ENCODE measurements around the gene FES. TPM values are rescaled to one million over a fixed set of nuclear protein-coding genes. Genes with fewer than 3 reads are reported as not detected.

FES gene
- polyA plus RNA-seq, 1 of the 3 experiments (the other 2 are of a cell fraction), result 0.03 TPM

- Histone ChIP-seq H3K4me2 (no peak overlapping the region), H3K4me1 (ENCODE audit: control insufficient read depth in 1 of 2, insufficient read depth in 2 of 2, low read depth in 1 of 2, low read length in 1 of 2) (peaks cover 0 to 5% of the 10 kb centered on the region in 2 experiments; a peak in 1 of 4 replicates)
- CTCF ChIA-PET, result no interaction called here
These were observed 49.7 kb upstream of the FES start for GRCh38 chr15:90834626-90835025.

GRCh38 chr15:90836296-90836871, 47.9 kb upstream of the FES start:
- Histone ChIP-seq H3F3A (replicated peaks; ENCODE audit: insufficient read depth) (peaks cover 4% of the 10 kb centered on the region), H3K9me3 (no peaks in the 10 kb centered on the region), H2AFZ (ENCODE audit: low read depth) (no peak overlapping the region), H3K4me1 (ENCODE audit: control insufficient read depth in 1 of 2, insufficient read depth in 2 of 2, low read depth in 1 of 2, low read length in 1 of 2) (peaks cover 0 to 11% of the 10 kb centered on the region in 2 experiments; a peak in 1 of 4 replicates), H3K79me2 (ENCODE audit: insufficient read depth) (no peaks in the 10 kb centered on the region), H3K9ac (no peak overlapping the region), H3K9me2 (no peaks in the 10 kb centered on the region), H3K36me3 (replicated peaks in 1 of 2; ENCODE audit: control insufficient read depth in 1 of 2, insufficient read depth in 2 of 2, low read length in 1 of 2) (no peaks in the 10 kb centered on the region), H3K4me3 (ENCODE audit: low read depth in 2 of 2, low read length in 1 of 2) (no peak overlapping the region), H3K27ac (ENCODE audit: low read depth in 2 of 2, low read length in 1 of 2) (no peak overlapping the region), H4K20me1 (ENCODE audit: insufficient read depth) (no peaks in the 10 kb centered on the region), H3K4me2 (no peak overlapping the region), H3K27me3 (ENCODE audit: insufficient read depth) (no peaks in the 10 kb centered on the region)
- ChIA-PET POLR2A (no interaction called here), CTCF (no interaction called here)
- DNase-seq, result no peak
- 66% methylated on average over 6 of the region's 7 CpGs for WGBS (ENCODE audit: low lambda C conversion rate)
- TF ChIP-seq GABPA (IDR thresholded peaks at IDR 0.05; ENCODE audit: low read depth) (no peak), FOXJ3 (CRISPR knock-in tag; IDR thresholded peaks at IDR 0.05) (no peak), TAF1 (IDR thresholded peaks at IDR 0.05; ENCODE audit: borderline replicate concordance, low read depth, low read length) (no peak), GATA2 (CRISPR knock-in tag; IDR thresholded peaks at IDR 0.05) (no peak), YY1 (IDR thresholded peaks at IDR 0.05; ENCODE audit: low read depth) (no peak), TEAD4 (IDR thresholded peaks at IDR 0.05; ENCODE audit: borderline replicate concordance, insufficient read depth) (no peak), POLR2AphosphoS5 (IDR thresholded peaks at IDR 0.05; ENCODE audit: low read depth, low read length) (no peak), EZH2phosphoT487 (IDR thresholded peaks at IDR 0.05; ENCODE audit: borderline replicate concordance, low read depth) (no peak), NRF1 (IDR thresholded peaks at IDR 0.05; ENCODE audit: low read depth, low read length) (no peak), PBX3 (IDR thresholded peaks at IDR 0.05) (no peak), CTCF (IDR thresholded peaks at IDR 0.05) (no peak), CHD2 (IDR thresholded peaks at IDR 0.05; ENCODE audit: low read length, partially characterized antibody) (no peak)

More at GRCh38 chr15:90834626-90835025, 49.7 kb upstream of the FES start:
- no peaks in the 10 kb centered on the region for H3K9me3 ChIP-seq
- H3K9me2 ChIP-seq, result no peaks in the 10 kb centered on the region
- POLR2A ChIA-PET, result no interaction called here
- H3K4me3 ChIP-seq (ENCODE audit: low read depth in 2 of 2, low read length in 1 of 2), result no peak overlapping the region
- no peak overlapping the region for H3K27ac ChIP-seq (ENCODE audit: low read depth in 2 of 2, low read length in 1 of 2)
- TF ChIP-seq MEF2A (IDR thresholded peaks at IDR 0.05; ENCODE audit: borderline replicate concordance, low read depth) (no peak), EP300 (IDR thresholded peaks at IDR 0.05; ENCODE audit: borderline replicate concordance in 1 of 2, low read depth in 1 of 2, low read length in 1 of 2) (no peak), RCOR1 (IDR thresholded peaks at IDR 0.05; ENCODE audit: low read length) (no peak), JUND (IDR thresholded peaks at IDR 0.05) (no peak), RAD21 (IDR thresholded peaks at IDR 0.05; ENCODE audit: low read length) (no peak), CTCF (IDR thresholded peaks at IDR 0.05) (no peak), YY1 (IDR thresholded peaks at IDR 0.05; ENCODE audit: low read depth) (no peak), TCF12 (IDR thresholded peaks at IDR 0.05) (no peak), GABPA (IDR thresholded peaks at IDR 0.05; ENCODE audit: low read depth) (no peak), NFIC (IDR thresholded peaks at IDR 0.05; ENCODE audit: borderline replicate concordance) (no peak), IRF3 (IDR thresholded peaks at IDR 0.05; ENCODE audit: low read depth, low read length) (no peak)
- H3K79me2 ChIP-seq (ENCODE audit: insufficient read depth), result no peaks in the 10 kb centered on the region
- H3K9ac ChIP-seq, result no peak overlapping the region
- no peaks in the 10 kb centered on the region for H3F3A ChIP-seq (replicated peaks; ENCODE audit: insufficient read depth)
- DNase-seq, result no peak
- no peaks in the 10 kb centered on the region for H3K27me3 ChIP-seq (ENCODE audit: insufficient read depth)
- H2AFZ ChIP-seq (ENCODE audit: low read depth), result no peak overlapping the region
- H4K20me1 ChIP-seq (ENCODE audit: insufficient read depth), result no peaks in the 10 kb centered on the region
- 65% methylated on average over 5 of the region's 5 CpGs for WGBS (ENCODE audit: low lambda C conversion rate)
- no peaks in the 10 kb centered on the region for H3K36me3 ChIP-seq (replicated peaks in 1 of 2; ENCODE audit: control insufficient read depth in 1 of 2, insufficient read depth in 2 of 2, low read length in 1 of 2)
